Right lobe of liver (tissue), 6 donors: ENCODE measurements around the gene QRSL1. TPM values are rescaled to one million over a fixed set of nuclear protein-coding genes. Genes with fewer than 3 reads are reported as not detected.

ENCODE experiments used
- ATAC-seq, 4 donors: fragments of 200-7000 bp; cut with Tn5 transposase; one replicate each; pipeline ENCODE4 v1.9.1; 2020; ENCODE audit warnings: mild to moderate bottlenecking in 4 of 4, moderate library complexity in 4 of 4
- DNase-seq, 3 donors: peaks; one replicate each; pipeline ENCODE4 v3.0.0-alpha.2; 2020
- H3K27ac ChIP-seq, 3 donors: fragments of 200-600 bp; one replicate each; pipeline ENCODE4 v1.8.0; 2022
- H3K27me3 ChIP-seq, 2 donors: fragments of 200-600 bp; one replicate each; pipeline ENCODE4 v1.8.0; 2022
- H3K36me3 ChIP-seq, 4 donors: fragments of 200-600 bp; sonication (generic) in 1 of 4; one replicate each; pipeline versions ENCODE4 v1.5.1 to v1.8.0; 2017 to 2022; ENCODE audit warnings: control low read depth in 1 of 4
- H3K4me1 ChIP-seq, 4 donors: fragments of 200-600 bp; sonication (generic) in 1 of 4; one replicate each; pipeline versions ENCODE4 v1.5.1 to v1.8.0; 2017 to 2022; ENCODE audit warnings: control low read depth in 1 of 4
- H3K4me3 ChIP-seq, 3 donors: fragments of 200-600 bp; one replicate each; pipeline ENCODE4 v1.8.0; 2022
- H3K9me3 ChIP-seq, 4 donors: fragments of 200-600 bp; sonication (generic) in 1 of 4; one replicate each; pipeline versions ENCODE4 v1.5.1 to v1.8.0; 2017 to 2022; ENCODE audit warnings: control low read depth in 1 of 4
- POLR2A ChIP-seq: fragments of 450-650 bp; IDR thresholded peaks from one replicate; pipeline ENCODE4 v1.6.1; 2017; ENCODE audit warnings: antibody characterized with exemption, mild to moderate bottlenecking
- WGBS: methylation state at CpG from one replicate; pipeline ENCODE4 v1.1.6; 2018; ENCODE audit warnings: low coverage, low lambda C conversion rate; ENCODE audit not compliant: insufficient coverage; ENCODE audit errors: missing lambda C conversion rate; 5-methylcytosine and 5-hydroxymethylcytosine counted together
- intact Hi-C, 2 donors: fragments of 100-400 bp; cut with DNase I; formaldehyde crosslinking; loops; one replicate each; pipeline versions ENCODE4 v1.11.2 to v1.14.1; 2022
- total RNA-seq, 6 experiments: library from RNA; depleted of rRNA in 2 of 6; stranded (reverse); fragments of >200 nt in 2 of 6; fragmentation: NEBNext Ultra II Directional in 3 of 6; extraction: Animal tissue kit (Norgen Biotek cat#: 25700) in 3 of 6; gene quantifications; one replicate each; pipeline versions ENCODE4 v1.1.0 to v1.2.4, GENCODE V29; 2016 to 2023
- TF ChIP-seq, protein P1 (sequence below), 4 donors: fragments of 200-600 bp in 3 of 4; fragments of 450-650 bp in 1 of 4; IDR thresholded peaks; one replicate each; pipeline versions ENCODE4 v1.5.1 to v1.8.0; 2016 to 2022; ENCODE audit warnings: antibody characterized with exemption in 4 of 4, mild to moderate bottlenecking in 2 of 4
- donor health status: DM: no; HTN: yes; CAD: no.
- donor health status: DM: no; HTN: no; CAD: no.
- donor health status: DM: no; HTN: no; CAD: no.
- donor health status: DM: no; HTN: yes; CAD: no.
- donor health status: DM: no; HTN: yes; CAD: no.

Gene QRSL1
- total RNA-seq, 6 experiments from 2014 or later, result 6.0 to 8.8 (median 7.8) TPM

DNA sequence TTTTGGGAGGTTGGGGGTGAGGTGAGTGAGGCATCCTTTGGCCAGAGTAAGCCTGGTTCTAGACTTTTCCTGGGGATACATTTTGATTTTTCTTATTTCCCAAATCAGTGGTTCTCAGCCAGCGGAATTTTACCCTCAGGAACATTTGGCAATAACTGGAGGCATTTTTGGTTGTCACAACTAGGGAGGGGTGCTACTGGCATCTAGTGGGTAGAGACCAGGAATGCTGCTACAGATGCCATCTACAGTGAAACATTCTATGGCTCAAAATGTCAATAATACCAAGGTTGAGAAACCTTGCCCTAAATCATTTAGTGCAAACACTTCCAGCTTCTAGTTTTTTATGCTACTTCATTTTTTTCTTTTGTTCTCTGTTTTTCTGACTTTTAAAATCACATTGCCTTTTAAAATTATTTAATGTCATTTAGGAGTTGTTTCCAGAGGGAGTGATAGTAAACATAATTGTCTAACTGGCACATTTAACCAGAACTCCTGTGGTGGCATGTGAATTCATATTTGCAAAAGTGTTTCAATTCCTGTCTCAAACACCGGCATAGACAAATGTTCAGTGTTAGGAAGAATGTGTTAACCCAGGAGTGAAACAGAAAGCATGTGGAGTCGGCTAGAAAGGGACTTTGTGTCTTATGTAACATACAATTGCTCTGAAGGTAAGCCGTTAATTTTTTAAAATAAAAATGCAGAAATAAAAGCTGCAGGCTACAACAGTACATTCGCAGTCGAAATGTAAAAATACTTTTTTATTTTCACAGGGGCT is 59.0 kb downstream of the QRSL1 start:
- no peaks in the 10 kb centered on the region for H3K9me3 ChIP-seq
- H3K36me3 ChIP-seq, result no peaks in the 10 kb centered on the region
- H3K4me1 ChIP-seq, result peaks cover 0 to 21% (median 7%) of the 10 kb centered on the region in 4 donors
- ATAC-seq (peak; percentile 75 to 86 (median 84)), DNase-seq (peak in 1 of 3 donors; percentile 61)
- TF ChIP-seq, protein P1, sequence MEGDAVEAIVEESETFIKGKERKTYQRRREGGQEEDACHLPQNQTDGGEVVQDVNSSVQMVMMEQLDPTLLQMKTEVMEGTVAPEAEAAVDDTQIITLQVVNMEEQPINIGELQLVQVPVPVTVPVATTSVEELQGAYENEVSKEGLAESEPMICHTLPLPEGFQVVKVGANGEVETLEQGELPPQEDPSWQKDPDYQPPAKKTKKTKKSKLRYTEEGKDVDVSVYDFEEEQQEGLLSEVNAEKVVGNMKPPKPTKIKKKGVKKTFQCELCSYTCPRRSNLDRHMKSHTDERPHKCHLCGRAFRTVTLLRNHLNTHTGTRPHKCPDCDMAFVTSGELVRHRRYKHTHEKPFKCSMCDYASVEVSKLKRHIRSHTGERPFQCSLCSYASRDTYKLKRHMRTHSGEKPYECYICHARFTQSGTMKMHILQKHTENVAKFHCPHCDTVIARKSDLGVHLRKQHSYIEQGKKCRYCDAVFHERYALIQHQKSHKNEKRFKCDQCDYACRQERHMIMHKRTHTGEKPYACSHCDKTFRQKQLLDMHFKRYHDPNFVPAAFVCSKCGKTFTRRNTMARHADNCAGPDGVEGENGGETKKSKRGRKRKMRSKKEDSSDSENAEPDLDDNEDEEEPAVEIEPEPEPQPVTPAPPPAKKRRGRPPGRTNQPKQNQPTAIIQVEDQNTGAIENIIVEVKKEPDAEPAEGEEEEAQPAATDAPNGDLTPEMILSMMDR (IDR thresholded peaks at IDR 0.05), result peak; percentile 37 to 53 (median 48)
- no peak for TF ChIP-seq POLR2A
- 11% methylated on average over 6 of the region's 6 CpGs for WGBS
- H3K27ac ChIP-seq, result peak overlapping the region; percentile 47 to 57 (median 54)
- intact Hi-C loops, result loop anchor here in 1 of 2 donors (10.0 kb wide), 1 partner anchor 296 kb away; no protein-coding TSS in a partner anchor
- no peaks in the 10 kb centered on the region for H3K27me3 ChIP-seq
- H3K4me3 ChIP-seq, result peak overlapping the region; percentile 2 to 25 (median 17)

DNA sequence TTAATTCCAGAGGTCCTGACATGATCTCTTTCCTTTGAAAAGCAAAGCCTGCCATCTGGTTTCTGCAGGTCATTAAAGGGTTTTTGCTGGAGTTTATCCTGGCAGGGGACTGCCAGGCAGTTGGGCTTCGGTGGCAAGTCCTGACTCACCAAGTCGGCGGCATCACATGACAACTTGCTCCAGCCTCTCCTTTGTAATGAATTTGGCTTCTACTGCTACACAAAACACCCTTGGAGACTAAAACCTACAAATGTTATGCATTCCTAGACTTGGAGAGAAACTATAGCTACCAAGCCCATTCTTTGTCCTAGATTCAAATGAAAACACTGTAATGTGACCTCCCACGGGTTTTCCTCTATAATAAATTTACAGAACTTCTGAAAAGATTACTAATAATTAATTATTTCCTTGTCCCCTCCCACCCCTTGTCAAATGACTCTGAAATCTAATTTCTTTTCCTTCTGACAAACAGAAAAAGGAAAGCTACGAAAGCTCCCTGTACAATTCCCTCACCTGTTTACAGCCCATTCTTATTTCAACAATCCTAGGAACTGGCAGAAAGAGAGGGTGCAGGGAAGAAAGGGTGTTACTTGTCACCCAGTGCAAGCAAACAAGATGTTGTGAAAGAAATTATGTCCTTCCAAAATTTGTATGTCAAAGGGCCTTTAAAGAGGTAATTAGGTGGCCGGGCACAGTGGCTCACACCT is 62.9 kb downstream of the QRSL1 start:
- peak; percentile 78 to 81 (median 78) for ATAC-seq
- intact Hi-C loops, result no loop called here
- Histone ChIP-seq H3K9me3 (no peaks in the 10 kb centered on the region), H3K27ac (peak overlapping the region in 2 of 3 donors; percentile 81 to 86), H3K36me3 (no peaks in the 10 kb centered on the region), H3K27me3 (no peaks in the 10 kb centered on the region), H3K4me3 (peak overlapping the region in 1 of 3 donors; percentile 4), H3K4me1 (peaks cover 0 to 21% (median 7%) of the 10 kb centered on the region in 4 donors)
- TF ChIP-seq, protein P1 (IDR thresholded peaks at IDR 0.05), result no peak
- no peak for TF ChIP-seq POLR2A
- DNase-seq, result peak; percentile 70 to 80 (median 75)
- WGBS, result 23% methylated on average over 6 of the region's 6 CpGs

DNA sequence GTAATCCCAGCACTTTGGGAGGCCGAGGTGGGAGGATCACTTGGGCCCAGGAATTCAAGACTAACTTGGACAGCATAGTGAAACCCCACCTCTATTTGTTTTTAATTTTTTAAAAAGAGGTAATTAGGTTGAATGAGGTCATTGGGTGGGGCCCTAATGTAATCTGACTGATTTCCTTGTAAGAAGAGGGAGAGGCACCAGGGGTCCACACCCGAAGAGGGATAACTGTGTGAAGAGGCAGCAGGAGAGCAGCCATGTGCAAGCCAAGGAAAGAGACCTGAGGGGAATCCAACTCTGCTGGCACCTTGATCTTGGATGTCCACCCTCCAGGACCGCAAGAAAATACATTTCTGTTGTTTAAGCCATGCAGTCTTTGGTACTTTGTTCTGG is 63.4 kb downstream of the QRSL1 start:
- DNase-seq (no peak), ATAC-seq (no peak)
- peaks cover 0 to 20% (median 7%) of the 10 kb centered on the region in 4 donors for H3K4me1 ChIP-seq
- TF ChIP-seq, protein P1 (IDR thresholded peaks at IDR 0.05), result no peak
- no peak for TF ChIP-seq POLR2A
- no peak overlapping the region for H3K4me3 ChIP-seq
- H3K27me3 ChIP-seq, result no peaks in the 10 kb centered on the region
- 80% methylated on average over 1 of the region's 3 CpGs for WGBS
- intact Hi-C loops, result no loop called here
- no peaks in the 10 kb centered on the region for H3K9me3 ChIP-seq
- H3K27ac ChIP-seq, result peak overlapping the region in 2 of 3 donors; percentile 81 to 86
- no peaks in the 10 kb centered on the region for H3K36me3 ChIP-seq

DNA sequence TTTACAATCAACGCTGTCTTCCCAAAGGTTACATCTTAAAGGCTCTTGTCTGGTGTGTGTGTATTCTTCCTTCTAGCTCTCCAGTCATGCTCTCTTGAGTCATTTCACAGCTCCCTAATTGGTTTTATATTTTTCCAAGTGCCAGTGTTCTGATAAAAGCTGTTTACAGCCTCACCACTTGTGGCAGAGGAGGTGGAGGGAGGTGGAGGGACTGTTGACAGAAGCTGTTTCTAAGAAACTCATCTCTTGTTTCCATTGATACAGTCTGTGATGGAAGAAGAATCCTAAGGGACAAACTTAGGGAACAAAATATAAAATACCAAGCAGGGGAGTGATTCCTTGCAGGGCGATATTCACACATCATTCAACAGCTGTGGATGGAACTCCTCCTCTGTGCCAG is 64.0 kb downstream of the QRSL1 start:
- H3K4me1 ChIP-seq, result peaks cover 0 to 17% (median 7%) of the 10 kb centered on the region in 4 donors
- H3K36me3 ChIP-seq, result no peaks in the 10 kb centered on the region
- no peak for TF ChIP-seq POLR2A
- TF ChIP-seq, protein P1 (IDR thresholded peaks at IDR 0.05), result no peak
- H3K27ac ChIP-seq, result no peak overlapping the region
- DNase-seq (no peak), ATAC-seq (no peak)
- no peaks in the 10 kb centered on the region for H3K9me3 ChIP-seq
- intact Hi-C loops, result no loop called here
- WGBS, result 82% methylated on average over 2 of the region's 2 CpGs
- no peak overlapping the region for H3K4me3 ChIP-seq
- no peaks in the 10 kb centered on the region for H3K27me3 ChIP-seq
